VCaP (cell line): ENCODE data around the gene LSM12.
A peak's percentile ranks its signal among the peaks of the same experiment; 100 is the strongest.

ENCODE experiments used
- H3K27ac ChIP-seq: fragments of 450-650 bp; 2 replicates; pipeline ENCODE4 v1.5.1; 2017
- TF ChIP-seq, protein P1 (sequence below): fragments of 450-650 bp; conservative IDR thresholded peaks from 2 replicates; pipeline ENCODE4 v1.5.1; 2017; ENCODE audit warnings: mild to moderate bottlenecking, moderate library complexity

LSM12 gene

DNA sequence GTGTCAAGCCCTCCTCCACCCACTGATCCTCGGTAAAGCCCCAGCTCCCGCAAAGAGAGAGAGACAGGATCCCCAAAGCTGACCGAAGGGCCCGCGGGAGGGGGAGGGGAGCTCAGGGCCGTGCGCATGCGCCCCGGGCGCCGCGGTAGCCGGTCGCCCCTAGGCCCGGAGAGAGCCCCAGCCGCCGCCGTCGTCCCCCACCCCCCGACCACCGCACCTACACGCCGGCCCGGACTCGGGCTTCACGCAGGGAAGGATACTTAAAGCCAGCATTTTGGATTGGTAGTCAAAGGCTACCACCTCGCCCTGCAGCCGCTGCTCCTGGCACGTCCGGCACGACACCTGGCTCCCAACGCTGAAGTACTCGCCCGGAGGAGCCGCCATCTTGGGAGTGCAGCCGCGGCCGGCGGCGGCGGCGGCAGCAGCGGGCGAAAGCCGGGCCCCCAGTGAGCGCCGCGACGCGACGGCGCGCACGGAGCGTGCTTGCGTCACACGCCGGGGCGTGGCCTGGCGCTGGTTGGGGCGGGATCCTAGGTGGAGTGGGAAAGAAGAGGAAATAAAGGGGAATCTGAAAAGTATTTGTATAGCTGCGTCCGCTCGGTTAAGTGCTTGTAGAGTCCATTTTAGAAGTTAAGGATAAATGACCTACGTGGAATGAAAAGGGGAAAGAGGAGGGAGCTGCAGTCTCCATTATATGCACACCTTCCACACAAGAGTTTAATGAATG is at the start of gene LSM12:
Gene LSM12 (minus strand): TSS at position 468 of the 727 bp plus-strand sequence. CDS start 84 bp downstream, at position 384.
- TF ChIP-seq, protein P1, sequence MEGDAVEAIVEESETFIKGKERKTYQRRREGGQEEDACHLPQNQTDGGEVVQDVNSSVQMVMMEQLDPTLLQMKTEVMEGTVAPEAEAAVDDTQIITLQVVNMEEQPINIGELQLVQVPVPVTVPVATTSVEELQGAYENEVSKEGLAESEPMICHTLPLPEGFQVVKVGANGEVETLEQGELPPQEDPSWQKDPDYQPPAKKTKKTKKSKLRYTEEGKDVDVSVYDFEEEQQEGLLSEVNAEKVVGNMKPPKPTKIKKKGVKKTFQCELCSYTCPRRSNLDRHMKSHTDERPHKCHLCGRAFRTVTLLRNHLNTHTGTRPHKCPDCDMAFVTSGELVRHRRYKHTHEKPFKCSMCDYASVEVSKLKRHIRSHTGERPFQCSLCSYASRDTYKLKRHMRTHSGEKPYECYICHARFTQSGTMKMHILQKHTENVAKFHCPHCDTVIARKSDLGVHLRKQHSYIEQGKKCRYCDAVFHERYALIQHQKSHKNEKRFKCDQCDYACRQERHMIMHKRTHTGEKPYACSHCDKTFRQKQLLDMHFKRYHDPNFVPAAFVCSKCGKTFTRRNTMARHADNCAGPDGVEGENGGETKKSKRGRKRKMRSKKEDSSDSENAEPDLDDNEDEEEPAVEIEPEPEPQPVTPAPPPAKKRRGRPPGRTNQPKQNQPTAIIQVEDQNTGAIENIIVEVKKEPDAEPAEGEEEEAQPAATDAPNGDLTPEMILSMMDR = no peak
- H3K27ac ChIP-seq = peak within 1 kb of the TSS; percentile 99

DNA sequence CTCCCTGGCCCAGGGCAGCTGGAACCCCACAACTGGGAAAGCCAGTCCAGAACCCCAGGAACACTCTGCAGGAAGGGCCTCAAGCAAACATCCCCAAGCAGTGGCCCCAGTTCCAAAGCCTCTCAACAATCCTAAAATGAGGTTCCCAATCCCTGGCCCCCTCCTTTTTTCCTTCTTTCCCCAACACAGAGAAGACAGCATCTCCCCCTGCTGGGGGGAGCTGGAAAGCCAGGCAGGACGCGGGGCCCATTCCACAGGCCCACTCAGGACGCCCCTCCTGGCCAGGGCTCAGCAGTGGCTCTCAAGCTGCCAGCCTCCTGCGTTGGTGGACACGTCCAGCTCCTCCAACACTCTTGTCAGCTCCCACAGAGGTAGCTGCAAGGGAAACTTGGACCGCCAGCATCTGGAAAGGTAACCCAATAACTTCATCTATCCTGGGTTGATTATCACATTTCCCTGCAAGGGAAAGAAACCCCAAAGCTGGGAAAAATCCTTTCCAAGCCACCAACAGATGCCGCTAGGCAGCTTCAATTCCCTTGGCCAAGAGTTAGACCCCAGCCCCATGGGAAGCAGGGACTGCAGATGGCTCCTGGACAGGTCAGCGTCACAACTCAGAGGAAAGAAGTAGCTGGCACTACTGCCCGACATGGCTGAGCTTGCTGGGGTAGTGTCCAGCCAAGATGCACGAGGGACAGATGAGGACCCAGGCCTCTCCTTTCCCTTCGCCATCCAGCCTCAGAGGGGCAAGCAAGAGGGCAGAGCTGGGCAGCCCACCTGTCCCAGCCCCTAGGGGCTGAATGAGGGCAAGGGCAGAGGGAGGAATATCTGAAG is 49.3 kb upstream of the LSM12 start:
- TF ChIP-seq, protein P1 = peak; percentile 74

DNA sequence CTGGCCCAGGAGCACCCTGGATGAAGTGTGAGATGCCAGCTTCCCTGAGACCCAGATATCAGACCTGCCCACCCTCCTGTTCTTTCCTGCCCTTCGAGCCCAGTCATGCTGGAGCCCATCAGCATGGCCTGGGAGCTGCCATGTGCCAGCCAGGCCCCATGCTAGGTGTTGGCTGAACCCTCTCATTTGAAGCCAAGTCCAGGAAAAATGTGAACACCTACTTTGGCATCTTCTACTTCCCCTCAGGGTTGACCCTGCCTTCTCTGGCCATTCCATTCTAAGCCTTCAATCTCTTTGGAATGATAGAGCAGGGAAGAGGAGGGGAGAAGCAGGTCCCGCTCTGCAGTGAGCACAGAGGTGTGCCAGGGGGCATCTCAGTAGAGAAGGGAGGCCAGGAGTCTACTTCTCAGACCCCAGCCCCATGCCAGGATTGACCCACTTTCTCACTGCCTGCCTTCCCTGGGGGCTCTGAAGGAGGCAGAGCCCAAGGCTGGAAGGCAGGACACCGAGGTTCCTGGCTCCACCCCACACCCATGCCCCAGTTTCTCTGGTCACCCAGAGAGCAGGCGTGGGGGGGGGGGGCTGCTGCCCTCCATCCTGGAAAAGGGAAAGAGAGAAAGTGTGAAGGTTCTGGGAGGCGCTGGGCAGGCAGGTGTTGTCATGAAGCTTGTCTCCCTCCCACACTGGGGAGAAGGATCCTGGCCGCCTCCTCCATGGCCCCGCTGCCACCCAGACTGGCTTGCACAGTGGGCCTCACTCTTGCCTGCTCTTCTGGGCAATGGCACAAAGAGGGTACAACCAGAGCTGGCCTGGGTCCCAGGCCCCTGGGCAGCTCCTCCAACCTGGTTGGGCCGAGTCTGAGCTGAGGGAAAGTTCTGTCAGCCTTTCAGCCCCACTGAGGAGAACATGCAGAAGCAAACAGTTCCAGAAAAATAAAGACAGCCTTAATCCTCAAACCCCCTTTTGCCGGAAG is 47.7 kb upstream of the LSM12 start:
- no peak overlapping the region for H3K27ac ChIP-seq
- TF ChIP-seq, protein P1 = no peak

More for the DNA sequence above, 49.3 kb upstream of the LSM12 start:
- no peak overlapping the region for H3K27ac ChIP-seq

DNA sequence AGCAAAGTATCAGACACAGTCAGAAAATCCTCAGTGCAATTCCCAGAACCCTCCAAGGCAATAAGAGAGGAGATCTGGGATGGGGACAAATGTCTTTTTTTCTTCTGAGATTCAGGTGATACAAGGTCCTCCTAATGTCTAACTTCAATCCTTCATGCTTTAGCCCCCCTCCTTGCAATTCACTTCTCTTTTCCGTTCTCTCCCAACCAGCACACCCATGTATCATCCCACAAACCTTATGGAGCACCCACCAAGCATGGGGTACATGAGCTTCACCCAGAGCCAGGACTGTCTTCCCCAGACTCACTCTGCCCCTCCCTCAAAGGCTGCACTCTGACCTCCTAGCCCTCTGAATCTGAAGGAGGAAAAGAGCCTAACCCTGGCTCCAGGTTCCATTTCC is 46.9 kb upstream of the LSM12 start:
- TF ChIP-seq, protein P1 = no peak
- H3K27ac ChIP-seq = no peak overlapping the region

DNA sequence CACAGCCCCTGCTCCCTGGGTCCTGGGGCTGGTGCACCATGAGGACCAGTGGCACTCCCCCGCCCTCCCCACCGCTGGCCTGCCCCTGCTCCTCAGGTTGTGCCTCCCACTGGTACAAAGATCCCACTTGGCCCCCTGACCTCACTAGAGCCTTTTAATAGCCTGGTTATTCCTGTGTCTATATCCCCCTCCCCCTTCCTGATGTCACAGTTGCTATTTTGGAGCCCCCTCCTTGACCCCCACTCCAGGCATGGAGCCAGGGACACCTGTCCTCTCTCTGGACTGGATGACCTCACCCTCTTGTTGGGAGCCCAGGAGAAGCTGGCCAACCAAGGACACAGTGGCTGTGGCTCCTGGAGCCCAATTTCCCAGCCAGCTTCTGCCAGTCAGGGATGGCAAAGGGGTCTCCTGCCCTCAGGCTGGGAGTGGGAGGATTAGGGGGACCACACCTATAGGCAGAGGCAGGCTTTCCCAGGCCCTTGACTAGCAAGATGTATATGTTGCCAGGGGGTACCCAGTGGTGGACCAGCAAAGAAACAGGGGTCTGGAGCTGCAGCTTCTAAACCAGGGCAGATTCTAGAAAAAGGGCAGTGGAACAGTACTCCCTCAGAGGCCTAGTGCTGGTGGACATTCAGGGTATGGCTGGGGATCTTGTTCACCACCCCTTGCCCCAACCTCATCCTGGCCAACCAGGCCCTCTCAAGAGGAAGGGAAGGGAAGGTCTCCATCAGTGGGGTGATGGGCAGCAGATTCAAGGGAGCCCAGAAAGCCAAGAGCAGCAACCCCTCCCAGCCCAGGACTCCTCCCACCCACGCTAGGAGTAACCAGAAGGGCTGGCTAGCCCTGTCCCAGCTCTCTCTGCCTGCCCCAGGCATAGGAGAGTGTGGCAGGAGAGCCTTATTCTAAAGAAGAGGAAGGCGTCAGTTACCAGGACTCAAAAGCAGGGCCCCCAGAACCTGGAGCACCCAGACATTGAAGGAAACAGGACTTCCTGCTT is 46.1 kb upstream of the LSM12 start:
- TF ChIP-seq, protein P1 = no peak
- peak overlapping the region; percentile 81 for H3K27ac ChIP-seq

DNA sequence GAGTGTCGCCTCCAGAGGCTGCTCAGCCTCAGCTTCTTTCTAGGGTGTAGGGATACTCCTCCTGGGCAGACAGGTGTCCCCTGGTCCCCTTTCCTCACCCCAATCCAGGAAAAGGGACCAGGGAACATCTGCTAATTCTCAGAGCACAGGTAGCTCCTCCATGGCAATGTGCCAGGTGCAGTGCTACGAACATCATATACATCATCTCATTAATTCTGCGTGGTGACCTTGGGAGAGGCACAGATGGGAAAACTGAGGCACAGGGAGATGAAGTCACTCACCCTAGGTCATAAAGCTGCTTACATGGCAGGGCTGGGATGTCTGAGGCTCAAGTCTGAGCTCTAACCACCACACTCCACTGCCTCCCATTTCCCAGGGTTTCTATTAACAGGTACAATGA is 45.3 kb upstream of the LSM12 start:
- TF ChIP-seq, protein P1 = no peak
- H3K27ac ChIP-seq = peak overlapping the region; percentile 81
